PFSK-1 (cell line): ENCODE measurements around the gene CREB3.
A peak's percentile ranks its signal among the peaks of the same experiment; 100 is the strongest.

Experiments
- FOXP2 ChIP-seq: optimal IDR thresholded peaks from 2 replicates; pipeline ENCODE3; 2011; ENCODE audit warnings: borderline replicate concordance, control low read depth, inconsistent platforms; ENCODE audit not compliant: insufficient read depth; ENCODE audit errors: extremely low read length, extremely low read depth
- POLR2AphosphoS5 ChIP-seq: IDR thresholded peaks from 2 replicates; pipeline ENCODE4 v1.6.1; 2012; ENCODE audit warnings: low read depth, mild to moderate bottlenecking, control low read depth, low read length, moderate library complexity
- SIN3A ChIP-seq: IDR thresholded peaks from 2 replicates; pipeline ENCODE4 v1.6.1; 2012; ENCODE audit warnings: mild to moderate bottlenecking, low read length, moderate library complexity, borderline replicate concordance; ENCODE audit not compliant: insufficient read depth
- TAF1 ChIP-seq: IDR thresholded peaks from 2 replicates; pipeline ENCODE4 v1.6.1; 2012; ENCODE audit warnings: low read length, control low read depth, borderline replicate concordance; ENCODE audit not compliant: insufficient read depth
- TF ChIP-seq, protein P1 (sequence below), 2 experiments: IDR thresholded peaks; 2 replicates each; pipeline versions ENCODE4 v1.6.1 to v1.8.0; 2011 to 2012; ENCODE audit warnings: low read depth in 2 of 2, low read length in 2 of 2, control low read depth in 1 of 2, inconsistent platforms in 1 of 2, mild to moderate bottlenecking in 1 of 2, moderate library complexity in 1 of 2; ENCODE audit not compliant: insufficient read depth in 1 of 2

Gene CREB3

DNA sequence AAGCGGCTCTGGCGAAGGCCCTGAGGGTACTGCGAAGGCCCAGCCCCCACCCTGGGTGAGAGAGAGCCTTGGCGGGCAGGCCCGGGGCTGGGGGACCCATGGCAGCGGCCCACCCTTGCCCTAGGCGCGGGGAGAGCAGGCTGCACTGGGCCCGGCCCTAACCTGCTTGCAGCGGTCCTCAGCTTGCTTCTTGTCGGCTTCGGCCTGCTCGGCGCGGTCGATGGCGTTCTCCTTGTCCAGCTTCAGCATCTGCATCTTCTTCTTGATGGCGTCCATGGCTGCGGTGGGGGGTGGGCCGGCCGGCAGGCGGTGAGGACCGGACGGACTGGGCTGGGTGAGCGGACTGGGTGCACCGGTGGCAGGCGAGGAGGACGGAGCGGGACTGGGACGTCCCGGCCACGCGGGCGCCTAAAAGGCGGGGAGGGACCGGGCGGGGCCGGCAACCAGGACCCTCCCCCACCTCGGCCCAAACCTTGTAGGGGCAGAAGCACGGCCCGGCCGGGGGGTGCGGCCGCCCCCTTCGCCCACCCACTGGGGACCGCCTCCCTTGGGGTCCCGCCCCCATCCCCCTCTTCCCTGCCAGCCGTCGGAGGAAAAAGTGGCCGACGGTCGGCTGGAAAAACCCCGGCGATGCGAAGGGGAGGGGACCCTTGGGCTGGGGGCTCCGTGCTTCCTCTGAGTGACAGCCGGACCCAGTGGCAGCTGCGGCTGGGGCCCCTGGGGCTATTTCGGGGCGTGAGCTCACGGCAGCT, 42.7 kb upstream of the CREB3 start, which contains the start of gene TPM2:
Gene TPM2 (minus strand): TSS at position 384 of the 752 bp plus-strand sequence. CDS start 108 bp downstream, at position 276.
- no peak for TF ChIP-seq FOXP2
- TF ChIP-seq POLR2AphosphoS5: no peak
- TF ChIP-seq SIN3A: no peak

- TF ChIP-seq, protein P1, sequence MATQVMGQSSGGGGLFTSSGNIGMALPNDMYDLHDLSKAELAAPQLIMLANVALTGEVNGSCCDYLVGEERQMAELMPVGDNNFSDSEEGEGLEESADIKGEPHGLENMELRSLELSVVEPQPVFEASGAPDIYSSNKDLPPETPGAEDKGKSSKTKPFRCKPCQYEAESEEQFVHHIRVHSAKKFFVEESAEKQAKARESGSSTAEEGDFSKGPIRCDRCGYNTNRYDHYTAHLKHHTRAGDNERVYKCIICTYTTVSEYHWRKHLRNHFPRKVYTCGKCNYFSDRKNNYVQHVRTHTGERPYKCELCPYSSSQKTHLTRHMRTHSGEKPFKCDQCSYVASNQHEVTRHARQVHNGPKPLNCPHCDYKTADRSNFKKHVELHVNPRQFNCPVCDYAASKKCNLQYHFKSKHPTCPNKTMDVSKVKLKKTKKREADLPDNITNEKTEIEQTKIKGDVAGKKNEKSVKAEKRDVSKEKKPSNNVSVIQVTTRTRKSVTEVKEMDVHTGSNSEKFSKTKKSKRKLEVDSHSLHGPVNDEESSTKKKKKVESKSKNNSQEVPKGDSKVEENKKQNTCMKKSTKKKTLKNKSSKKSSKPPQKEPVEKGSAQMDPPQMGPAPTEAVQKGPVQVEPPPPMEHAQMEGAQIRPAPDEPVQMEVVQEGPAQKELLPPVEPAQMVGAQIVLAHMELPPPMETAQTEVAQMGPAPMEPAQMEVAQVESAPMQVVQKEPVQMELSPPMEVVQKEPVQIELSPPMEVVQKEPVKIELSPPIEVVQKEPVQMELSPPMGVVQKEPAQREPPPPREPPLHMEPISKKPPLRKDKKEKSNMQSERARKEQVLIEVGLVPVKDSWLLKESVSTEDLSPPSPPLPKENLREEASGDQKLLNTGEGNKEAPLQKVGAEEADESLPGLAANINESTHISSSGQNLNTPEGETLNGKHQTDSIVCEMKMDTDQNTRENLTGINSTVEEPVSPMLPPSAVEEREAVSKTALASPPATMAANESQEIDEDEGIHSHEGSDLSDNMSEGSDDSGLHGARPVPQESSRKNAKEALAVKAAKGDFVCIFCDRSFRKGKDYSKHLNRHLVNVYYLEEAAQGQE (IDR thresholded peaks at IDR 0.05; ENCODE audit: insufficient read depth in 1 of 2, low read depth in 2 of 2, low read length in 2 of 2): no peak
- no peak for TF ChIP-seq FOXP2
- no peak for TF ChIP-seq SIN3A
- no peak for TF ChIP-seq POLR2AphosphoS5
Observed at GRCh38 chr9:35690294-35690613, 42.2 kb upstream of the CREB3 start.

DNA sequence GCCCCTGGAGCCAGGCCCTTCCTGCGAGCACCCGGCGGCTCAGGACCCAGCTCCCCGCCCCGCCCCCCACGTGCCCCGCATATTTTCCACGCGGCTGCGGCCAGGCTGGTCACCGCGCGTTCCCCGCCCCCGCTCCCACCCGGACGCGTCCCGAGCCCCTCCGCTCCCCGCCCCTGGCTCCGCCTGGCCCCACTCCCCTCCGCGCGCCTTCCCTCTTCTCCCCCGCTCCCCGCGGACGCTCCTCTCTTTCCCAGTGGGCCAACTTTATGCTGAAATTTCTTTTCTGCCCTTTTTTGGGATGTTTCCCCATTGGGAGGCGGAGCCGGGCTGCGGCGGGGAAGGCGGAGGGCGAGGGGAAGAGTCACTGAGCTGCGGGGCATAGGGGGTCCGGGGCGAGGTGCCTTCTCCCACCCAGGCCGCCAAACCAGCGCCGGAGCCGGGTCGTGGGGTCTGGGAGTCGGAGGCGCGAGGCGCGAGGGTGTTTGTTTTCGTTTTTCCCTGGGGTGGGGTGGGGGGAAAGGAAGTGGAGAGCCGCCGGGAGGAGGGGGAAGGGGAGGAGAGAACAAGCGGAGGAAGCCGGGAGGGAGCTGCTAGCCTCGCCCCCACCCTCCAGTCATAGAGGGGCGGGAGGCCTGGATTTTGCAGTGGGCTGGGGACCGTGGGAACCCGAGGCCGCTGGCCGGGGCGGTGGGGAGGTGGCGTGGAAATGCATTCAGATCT, 41.7 kb upstream of the CREB3 start:
- TF ChIP-seq SIN3A: no peak
- TF ChIP-seq FOXP2: no peak

GRCh38 chr9:35691334-35691650, 41.2 kb upstream of the CREB3 start:
- TF ChIP-seq TAF1 (no peak), POLR2AphosphoS5 (no peak), FOXP2 (no peak), SIN3A (no peak)
- TF ChIP-seq, protein P1 (IDR thresholded peaks at IDR 0.05; ENCODE audit: insufficient read depth in 1 of 2, low read depth in 2 of 2, low read length in 2 of 2): no peak

- TF ChIP-seq FOXP2 (no peak), POLR2AphosphoS5 (no peak), TAF1 (no peak), SIN3A (no peak)
- TF ChIP-seq, protein P1 (IDR thresholded peaks at IDR 0.05; ENCODE audit: insufficient read depth in 1 of 2, low read depth in 2 of 2, low read length in 2 of 2): no peak
Observed at GRCh38 chr9:35691757-35692301, 40.6 kb upstream of the CREB3 start.

GRCh38 chr9:35695943-35696401, 36.5 kb upstream of the CREB3 start:
- TF ChIP-seq SIN3A: no peak
- 0 out of 2 replicates have a peak, but pooled peaks have one; percentile 19 for TF ChIP-seq POLR2AphosphoS5
